ENCODE measurements around the gene ATP9B.

- TF ChIP-seq POLR2A (IDR thresholded peaks at IDR 0.05) (no peak), CTCF (IDR thresholded peaks at IDR 0.05) (no peak), EP300 (IDR thresholded peaks at IDR 0.05) (no peak)
These were observed 19.2 kb upstream of the ATP9B start for GRCh38 chr18:79050005-79050404.

Measured in ovary (tissue), 3 donors.